Hepatocyte (in vitro differentiated cells): Measurements from ENCODE around the gene UBR3. TPM values are rescaled to one million over a fixed set of nuclear protein-coding genes. Genes with fewer than 3 reads are reported as not detected.
"Not testable (repeated sequence)": the region's sequence is repeated elsewhere in the genome, so short reads cannot be mapped to it uniquely, and the experiment has no call there.

Source experiments
- DNase-seq: peaks from one replicate; pipeline ENCODE4 v3.0.0-alpha.2; 2016; ENCODE audit warnings: low spot score
- H2AFZ ChIP-seq: fragments of 200-600 bp; sonication (generic); 2 replicates; pipeline ENCODE4 v1.6.0; 2016; ENCODE audit warnings: antibody characterized with exemption, mild to moderate bottlenecking
- H3K27ac ChIP-seq: fragments of 200-600 bp; sonication (generic); 2 replicates; pipeline ENCODE4 v1.5.1; 2016; ENCODE audit warnings: mild to moderate bottlenecking
- H3K27me3 ChIP-seq: fragments of 200-600 bp; sonication (generic); 2 replicates; pipeline ENCODE4 v1.6.1; 2016
- H3K36me3 ChIP-seq: fragments of 200-600 bp; sonication (generic); replicated peaks from 2 replicates; pipeline ENCODE4 v1.5.1; 2016; ENCODE audit warnings: low read depth; ENCODE audit not compliant: insufficient read depth
- H3K4me1 ChIP-seq: fragments of 200-600 bp; sonication (generic); 2 replicates; pipeline ENCODE4 v1.5.1; 2016; ENCODE audit warnings: mild to moderate bottlenecking, moderate library complexity; ENCODE audit not compliant: insufficient read depth
- H3K4me2 ChIP-seq: fragments of 200-600 bp; sonication (generic); 2 replicates; pipeline ENCODE4 v1.6.0; 2016
- H3K4me3 ChIP-seq: fragments of 200-600 bp; sonication (generic); 2 replicates; pipeline ENCODE4 v1.5.1; 2016; ENCODE audit warnings: mild to moderate bottlenecking
- H3K79me2 ChIP-seq: fragments of 200-600 bp; sonication (generic); 2 replicates; pipeline ENCODE4 v1.6.0; 2017; ENCODE audit warnings: mild to moderate bottlenecking
- H3K9me2 ChIP-seq: fragments of 200-600 bp; sonication (generic); replicated peaks from 2 replicates; pipeline ENCODE4 v1.6.0; 2017; ENCODE audit warnings: mild to moderate bottlenecking; ENCODE audit not compliant: insufficient read depth
- H3K9me3 ChIP-seq: fragments of 200-600 bp; sonication (generic); 2 replicates; pipeline ENCODE4 v1.5.1; 2016; ENCODE audit warnings: low read depth, mild to moderate bottlenecking
- H4K20me1 ChIP-seq: fragments of 200-600 bp; sonication (generic); 2 replicates; pipeline ENCODE4 v1.6.0; 2016; ENCODE audit warnings: mild to moderate bottlenecking; ENCODE audit not compliant: insufficient read depth, poor library complexity, severe bottlenecking
- CTCF ChIP-seq: fragments of 200-600 bp; sonication (generic); IDR thresholded peaks from 2 replicates; pipeline ENCODE4 v1.5.1; 2016; ENCODE audit warnings: antibody characterized with exemption, mild to moderate bottlenecking; ENCODE audit not compliant: poor library complexity
- EZH2 ChIP-seq: fragments of 200-600 bp; sonication (generic); IDR thresholded peaks from 2 replicates; pipeline ENCODE4 v1.6.1; 2016; ENCODE audit warnings: antibody characterized with exemption, mild to moderate bottlenecking, borderline replicate concordance
- EZH2phosphoT487 ChIP-seq: fragments of 200-600 bp; sonication (generic); IDR thresholded peaks from one replicate; pipeline ENCODE4 v1.6.1; 2018; ENCODE audit warnings: antibody characterized with exemption, mild to moderate bottlenecking, low read depth, moderate library complexity; ENCODE audit not compliant: unreplicated experiment, severe bottlenecking
- WGBS: methylation state at CpG from one replicate; pipeline ENCODE4 v1.1.6; 2016; ENCODE audit warnings: low lambda C conversion rate; ENCODE audit errors: missing lambda C conversion rate; 5-methylcytosine and 5-hydroxymethylcytosine counted together
- polyA plus RNA-seq: library from polyadenylated mRNA; unstranded; fragments of >200 nt; fragmentation: Nextera tagmentation; extraction: Ambion mirVana; gene quantifications from 2 replicates; pipeline ENCODE4 v1.2.1, GENCODE V29; 2016
- total RNA-seq: library from RNA; depleted of rRNA; stranded (reverse); fragments of >200 nt; gene quantifications from 2 replicates; pipeline ENCODE4 v1.2.3, GENCODE V29; 2014

UBR3 gene
- total and polyA plus RNA-seq, 2 experiments from 2014 or later, result 10.1 to 40.4 TPM

- no peak for DNase-seq
- H3K9me3 ChIP-seq, result no peaks in the 10 kb centered on the region
- H3K79me2 ChIP-seq, result peaks cover 74% of the 10 kb centered on the region
- TF ChIP-seq EZH2, result no peak
- TF ChIP-seq EZH2phosphoT487, result no peak
- no peak for TF ChIP-seq CTCF
- no peaks in the 10 kb centered on the region for H3K9me2 ChIP-seq
- no peaks in the 10 kb centered on the region for H3K36me3 ChIP-seq
- H3K27me3 ChIP-seq, result no peaks in the 10 kb centered on the region
- no peak overlapping the region for H3K4me2 ChIP-seq
- no peaks in the 10 kb centered on the region for H4K20me1 ChIP-seq
- no peak overlapping the region for H3K27ac ChIP-seq
- 97% methylated on average over 1 of the region's 1 CpG for WGBS
- no peak overlapping the region for H2AFZ ChIP-seq
- no peak overlapping the region for H3K4me3 ChIP-seq
- H3K4me1 ChIP-seq, result peaks cover 5% of the 10 kb centered on the region
Observed at GRCh38 chr2:169849710-169850109, 22.5 kb downstream of the UBR3 start.

- no peaks in the 10 kb centered on the region for H3K9me3 ChIP-seq
- 93% methylated on average over 4 of the region's 4 CpGs for WGBS
- no peak for DNase-seq
- H2AFZ ChIP-seq, result no peak overlapping the region
- H3K79me2 ChIP-seq, result peaks cover 58% of the 10 kb centered on the region
- no peaks in the 10 kb centered on the region for H3K36me3 ChIP-seq
- H3K27me3 ChIP-seq, result no peaks in the 10 kb centered on the region
- H3K27ac ChIP-seq, result no peak overlapping the region
- no peaks in the 10 kb centered on the region for H3K9me2 ChIP-seq
- TF ChIP-seq CTCF (no peak), EZH2 (no peak), EZH2phosphoT487 (no peak)
- H3K4me1 ChIP-seq, result peaks cover 5% of the 10 kb centered on the region
- H3K4me2 ChIP-seq, result no peak overlapping the region
- H3K4me3 ChIP-seq, result no peak overlapping the region
- H4K20me1 ChIP-seq, result no peaks in the 10 kb centered on the region
Observed at GRCh38 chr2:169853041-169853668, 25.9 kb downstream of the UBR3 start.

- not testable (repeated sequence) for H3K4me3 ChIP-seq, H3K9me2 ChIP-seq, H3K4me1 ChIP-seq, H3K27ac ChIP-seq, H3K9me3 ChIP-seq, H4K20me1 ChIP-seq, H2AFZ ChIP-seq, H3K4me2 ChIP-seq, DNase-seq, H3K36me3 ChIP-seq, H3K27me3 ChIP-seq
- WGBS, result 81% methylated on average over 12 of the region's 42 CpGs
- peaks cover 60% of the 10 kb centered on the region for H3K79me2 ChIP-seq
Observed at GRCh38 chr2:169855281-169856258, 28.3 kb downstream of the UBR3 start.

- Histone ChIP-seq H3K4me3 (no peak overlapping the region), H3K4me2 (no peak overlapping the region), H3K27ac (no peak overlapping the region), H3K36me3 (no peaks in the 10 kb centered on the region), H3K79me2 (peaks cover 74% of the 10 kb centered on the region), H3K4me1 (no peaks in the 10 kb centered on the region), H3K27me3 (no peaks in the 10 kb centered on the region), H3K9me3 (no peaks in the 10 kb centered on the region), H2AFZ (no peak overlapping the region), H4K20me1 (peaks cover 6% of the 10 kb centered on the region), H3K9me2 (no peaks in the 10 kb centered on the region)
- DNase-seq, result no peak
- TF ChIP-seq EZH2phosphoT487 (no peak), EZH2 (no peak), CTCF (no peak)
- 98% methylated on average over 4 of the region's 4 CpGs for WGBS
Observed at GRCh38 chr2:169859423-169859822, 32.2 kb downstream of the UBR3 start.
